Upper lobe of left lung (tissue), 6 donors: ENCODE data around the gene MSH3. TPM values are rescaled to one million over a fixed set of nuclear protein-coding genes. Genes with fewer than 3 reads are reported as not detected.

ENCODE experiments used
- ATAC-seq, 2 donors: fragments of 200-7000 bp; cut with Tn5 transposase; one replicate each; pipeline ENCODE4 v1.9.1; 2022; ENCODE audit warnings: mild to moderate bottlenecking in 2 of 2, moderate library complexity in 2 of 2; ENCODE audit not compliant: low FRiP score in 2 of 2
- DNase-seq, 2 donors: peaks; one replicate each; pipeline ENCODE4 v3.0.0-alpha.2; 2019 to 2020
- H3K27ac ChIP-seq, 4 donors: fragments of 200-600 bp; sonication (generic); one replicate each; pipeline ENCODE4 v1.5.1; 2016 to 2019
- H3K27me3 ChIP-seq, 4 donors: fragments of 200-600 bp; sonication (generic); one replicate each; pipeline ENCODE4 v1.5.1; 2017 to 2019
- H3K36me3 ChIP-seq, 4 donors: fragments of 200-600 bp; sonication (generic); one replicate each; pipeline ENCODE4 v1.5.1; 2016 to 2019
- H3K4me1 ChIP-seq, 4 donors: fragments of 200-600 bp; sonication (generic); one replicate each; pipeline ENCODE4 v1.5.1; 2018 to 2019
- H3K4me3 ChIP-seq, 4 donors: fragments of 200-600 bp; sonication (generic); one replicate each; pipeline ENCODE4 v1.5.1; 2017 to 2019; ENCODE audit warnings: mild to moderate bottlenecking in 2 of 4, moderate library complexity in 1 of 4
- H3K9me3 ChIP-seq, 4 donors: fragments of 200-600 bp; sonication (generic); one replicate each; pipeline ENCODE4 v1.5.1; 2018 to 2019
- CTCF ChIP-seq, 6 experiments: fragments of 450-650 bp in 4 of 6; fragments of 200-600 bp in 2 of 6; sonication (generic) in 2 of 6; IDR thresholded peaks; one replicate each; pipeline ENCODE4 v1.5.1; 2016 to 2019; ENCODE audit warnings: antibody characterized with exemption in 6 of 6
- EP300 ChIP-seq, 4 donors: sonication (generic); formaldehyde crosslinking; IDR thresholded peaks; one replicate each; pipeline ENCODE4 v1.5.1; 2017; ENCODE audit warnings: antibody characterized with exemption in 4 of 4, control low read depth in 2 of 4
- POLR2A ChIP-seq, 4 donors: fragments of 450-650 bp; IDR thresholded peaks; one replicate each; pipeline ENCODE4 v1.5.1; 2016 to 2017; ENCODE audit warnings: antibody characterized with exemption in 4 of 4, mild to moderate bottlenecking in 2 of 4
- POLR2AphosphoS5 ChIP-seq, 2 donors: sonication (generic); formaldehyde crosslinking; IDR thresholded peaks; one replicate each; pipeline ENCODE4 v1.5.1; 2017; ENCODE audit warnings: antibody characterized with exemption in 2 of 2
- WGBS, 2 donors: methylation state at CpG; one replicate each; pipeline ENCODE4 v1.1.5; 2017 to 2018; 5-methylcytosine and 5-hydroxymethylcytosine counted together
- total RNA-seq, 6 donors: library from RNA; depleted of rRNA in 4 of 6; stranded (reverse); fragments of >200 nt in 4 of 6; gene quantifications; one replicate each; pipeline versions ENCODE4 v1.1.0 to v1.2.1, GENCODE V29; 2016 to 2021
- donor health status: DM: no; HTN: no; CAD: no; lungs with moderate emphysema.
- donor health status: DM: no; HTN: yes; CAD: no; lungs with severe emphysema.

MSH3 gene
- total RNA-seq, 6 donors from 2014 or later: 9.0 to 17.3 (median 12.5) TPM

- DNase-seq (no peak), ATAC-seq (no peak)
- Histone ChIP-seq H3K36me3 (peaks cover 0 to 25% (median 5%) of the 10 kb centered on the region in 4 donors), H3K4me3 (no peak overlapping the region), H3K27me3 (no peaks in the 10 kb centered on the region), H3K9me3 (peaks cover 5 to 14% (median 8%) of the 10 kb centered on the region in 4 donors), H3K4me1 (no peaks in the 10 kb centered on the region), H3K27ac (no peak overlapping the region)
- no peak for TF ChIP-seq POLR2AphosphoS5 (IDR thresholded peaks at IDR 0.05)
- TF ChIP-seq EP300 (IDR thresholded peaks at IDR 0.05): no peak
- no peak for TF ChIP-seq POLR2A (IDR thresholded peaks at IDR 0.05)
- 77 to 87% methylated on average over 2 of the region's 2 CpGs for WGBS, 2 donors
Observed at GRCh38 chr5:80854583-80854982, 200.1 kb downstream of the MSH3 start.

- H3K27me3 ChIP-seq: no peaks in the 10 kb centered on the region
- no peak overlapping the region for H3K4me3 ChIP-seq
- no peaks in the 10 kb centered on the region for H3K4me1 ChIP-seq
- DNase-seq: no peak
- H3K36me3 ChIP-seq: peaks cover 0 to 23% (median under 1%) of the 10 kb centered on the region in 4 donors
- no peak overlapping the region for H3K27ac ChIP-seq
- ATAC-seq: no peak
- TF ChIP-seq POLR2A (IDR thresholded peaks at IDR 0.05) (no peak), CTCF (IDR thresholded peaks at IDR 0.05) (no peak), POLR2AphosphoS5 (IDR thresholded peaks at IDR 0.05) (no peak), EP300 (IDR thresholded peaks at IDR 0.05) (no peak)
- peaks cover 0 to 6% (median 0%) of the 10 kb centered on the region in 4 donors for H3K9me3 ChIP-seq
- WGBS, 2 donors: 75 to 81% methylated on average over 2 of the region's 2 CpGs
Observed at GRCh38 chr5:80860924-80861613, 206.6 kb downstream of the MSH3 start.

GRCh38 chr5:80863708-80864107 lies 209.3 kb downstream of the MSH3 start:
- TF ChIP-seq POLR2A (IDR thresholded peaks at IDR 0.05) (no peak), EP300 (IDR thresholded peaks at IDR 0.05) (no peak), CTCF (IDR thresholded peaks at IDR 0.05) (no peak), POLR2AphosphoS5 (IDR thresholded peaks at IDR 0.05) (no peak)
- ATAC-seq (no peak), DNase-seq (no peak)
- no peak overlapping the region for H3K27ac ChIP-seq
- H3K36me3 ChIP-seq: peaks cover 0 to 20% (median 2%) of the 10 kb centered on the region in 4 donors
- no peaks in the 10 kb centered on the region for H3K27me3 ChIP-seq
- WGBS, 2 donors: 76 to 82% methylated on average over 3 of the region's 3 CpGs
- H3K4me3 ChIP-seq: no peak overlapping the region
- H3K9me3 ChIP-seq: no peaks in the 10 kb centered on the region
- H3K4me1 ChIP-seq: no peaks in the 10 kb centered on the region

- Histone ChIP-seq H3K4me1 (no peaks in the 10 kb centered on the region), H3K4me3 (no peak overlapping the region), H3K9me3 (no peaks in the 10 kb centered on the region), H3K27me3 (no peaks in the 10 kb centered on the region), H3K36me3 (peaks cover 0 to 20% (median 2%) of the 10 kb centered on the region in 4 donors), H3K27ac (no peak overlapping the region)
- ATAC-seq (no peak), DNase-seq (no peak)
- 68 to 75% methylated on average over 1 of the region's 1 CpG for WGBS, 2 donors
- no peak for TF ChIP-seq POLR2A (IDR thresholded peaks at IDR 0.05)
- TF ChIP-seq EP300 (IDR thresholded peaks at IDR 0.05): no peak
- no peak for TF ChIP-seq POLR2AphosphoS5 (IDR thresholded peaks at IDR 0.05)
- TF ChIP-seq CTCF (IDR thresholded peaks at IDR 0.05): no peak
Observed at GRCh38 chr5:80864109-80864508, 209.7 kb downstream of the MSH3 start.

GRCh38 chr5:80864706-80865435 lies 210.4 kb downstream of the MSH3 start:
- 93 to 95% methylated on average over 3 of the region's 3 CpGs for WGBS, 2 donors
- no peak for TF ChIP-seq POLR2AphosphoS5 (IDR thresholded peaks at IDR 0.05)
- TF ChIP-seq POLR2A (IDR thresholded peaks at IDR 0.05): no peak
- no peak for TF ChIP-seq CTCF (IDR thresholded peaks at IDR 0.05)
- no peak for TF ChIP-seq EP300 (IDR thresholded peaks at IDR 0.05)

More at GRCh38 chr5:80864706-80865435, 210.4 kb downstream of the MSH3 start:
- ATAC-seq: no peak
- DNase-seq: no peak
- no peaks in the 10 kb centered on the region for H3K4me1 ChIP-seq
- no peak overlapping the region for H3K4me3 ChIP-seq
- H3K9me3 ChIP-seq: no peaks in the 10 kb centered on the region
- no peak overlapping the region for H3K27ac ChIP-seq
- peaks cover 0 to 20% (median 2%) of the 10 kb centered on the region in 4 donors for H3K36me3 ChIP-seq
- H3K27me3 ChIP-seq: no peaks in the 10 kb centered on the region
